ENCODE measurements around the gene CAMK2D.
"Not testable (repeated sequence)": the region's sequence is repeated elsewhere in the genome, so short reads cannot be mapped to it uniquely, and the experiment has no call there.

Gene CAMK2D

DNA sequence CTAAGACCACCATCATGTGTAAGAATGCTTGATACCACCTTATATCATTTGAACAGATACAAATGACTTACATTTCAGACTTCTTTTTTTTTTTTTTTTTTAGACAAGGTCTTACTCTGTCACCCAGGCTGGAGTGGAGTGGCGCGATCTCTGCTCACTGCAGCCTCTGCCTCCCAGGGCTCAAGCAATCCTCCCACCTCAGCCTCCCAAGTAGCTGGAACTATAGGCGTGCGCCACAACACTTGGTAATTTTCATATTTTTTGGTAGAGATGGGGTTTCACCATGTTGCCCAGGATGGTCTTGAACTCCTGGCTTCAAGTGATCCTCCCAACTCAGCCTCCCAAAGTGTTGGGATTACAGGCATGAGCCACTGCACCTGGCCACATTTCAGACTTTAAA lies 76.4 kb downstream of the CAMK2D start:
- DNase-seq (ENCODE audit: low read depth, low spot score), result not testable (repeated sequence)

DNA sequence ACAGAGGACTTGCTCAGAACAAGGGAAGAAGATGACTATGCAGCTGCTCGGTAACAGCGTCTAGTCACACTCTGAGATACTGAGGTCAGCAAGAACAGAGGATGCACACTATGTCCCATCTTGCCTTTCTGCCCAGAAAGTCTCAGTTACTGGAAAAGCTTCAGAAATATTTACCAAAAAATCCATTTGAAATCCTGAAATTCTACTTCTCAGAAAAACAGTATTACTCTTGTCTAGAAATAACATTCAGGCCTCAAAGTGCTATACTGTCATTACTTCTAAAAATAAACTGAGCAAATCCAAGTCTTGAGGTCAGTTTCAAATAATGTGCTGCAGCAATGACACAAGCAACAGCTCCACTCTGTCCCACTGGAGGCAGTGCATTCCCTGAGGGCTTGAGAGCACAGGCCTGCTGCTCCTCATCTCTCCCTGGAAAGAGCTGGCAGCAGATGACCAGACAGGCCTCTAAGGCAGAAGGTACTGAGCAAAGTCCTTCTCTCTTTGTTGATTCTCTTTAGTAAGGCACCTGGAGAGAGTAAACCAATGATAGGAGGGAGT lies 76.9 kb downstream of the CAMK2D start:
- DNase-seq (ENCODE audit: low read depth, low spot score), result peak; percentile 67

DNA sequence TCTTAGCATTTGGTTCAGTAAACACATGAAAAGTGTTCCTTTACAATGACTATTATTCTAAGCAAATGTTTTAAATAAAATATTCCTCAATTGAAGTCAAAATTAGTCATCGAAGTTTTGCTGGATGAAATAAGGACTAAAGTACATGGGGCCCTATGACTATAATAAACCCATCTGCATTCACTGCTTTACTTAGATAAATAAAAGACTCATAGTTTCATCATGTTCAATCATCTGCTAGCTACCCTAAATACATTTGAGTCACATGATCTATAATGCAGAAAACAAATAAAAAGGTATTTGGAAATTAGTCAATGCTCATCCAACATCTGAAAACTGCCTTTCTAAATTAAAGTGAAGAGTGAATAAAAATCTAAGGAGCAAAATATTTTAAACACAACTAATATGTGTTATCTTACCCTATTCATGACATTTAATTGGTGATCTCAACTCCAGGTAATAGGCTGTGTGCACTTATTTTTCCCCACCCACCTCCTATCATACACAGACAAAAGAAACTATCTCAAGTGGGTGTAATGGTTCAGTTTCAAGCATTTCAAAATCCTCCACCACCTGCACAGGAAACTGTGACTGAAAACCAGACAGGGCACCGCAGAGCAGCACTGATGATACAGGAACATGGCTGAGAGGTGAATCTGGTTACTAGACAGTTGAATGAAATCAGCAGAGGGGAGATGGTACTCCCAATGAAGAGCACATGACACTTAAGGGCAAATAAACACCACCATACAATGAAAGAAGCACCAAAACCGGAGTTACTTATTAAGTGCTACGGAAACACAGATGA lies 78.6 kb downstream of the CAMK2D start:
- DNase-seq (ENCODE audit: low read depth, low spot score), result no peak

DNA sequence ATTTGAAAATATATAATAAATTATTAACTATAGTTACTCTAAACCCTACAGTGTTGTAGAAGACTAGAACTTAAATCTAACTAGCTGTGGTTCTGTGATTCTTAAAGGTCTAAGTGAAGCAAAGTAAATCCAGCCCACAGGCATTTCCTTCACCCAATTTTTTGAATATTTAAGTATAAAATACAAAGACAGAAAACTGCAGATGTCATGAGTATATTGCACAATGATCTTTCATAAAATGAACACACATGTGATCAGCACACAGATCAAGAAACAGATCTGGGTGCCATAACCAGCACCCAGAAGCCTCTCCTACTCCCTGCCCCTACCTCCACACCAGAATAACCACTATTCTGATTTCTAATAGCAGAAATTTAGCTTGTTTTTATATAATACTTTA lies 82.9 kb downstream of the CAMK2D start:
- no peak for DNase-seq (ENCODE audit: low read depth, low spot score)

DNA sequence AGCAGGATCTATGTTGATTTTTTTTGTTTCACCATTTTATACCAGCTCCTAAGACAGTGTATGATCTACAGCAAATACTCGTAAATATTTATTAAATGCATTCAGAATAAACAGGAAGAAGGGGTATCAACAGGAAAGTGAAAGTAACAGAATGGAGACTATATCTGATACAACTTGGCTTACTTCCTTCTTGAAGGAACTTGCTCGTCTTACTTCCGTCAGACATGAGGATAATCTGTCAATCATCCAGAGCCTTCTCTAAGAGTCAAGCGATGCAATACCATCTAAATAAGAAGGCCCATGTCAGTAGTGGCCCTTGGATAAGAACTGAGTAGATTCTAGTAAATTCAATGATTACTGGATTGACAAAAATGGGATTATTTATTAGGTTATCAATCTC lies 84.2 kb downstream of the CAMK2D start:
- no peak for DNase-seq (ENCODE audit: low read depth, low spot score)

DNA sequence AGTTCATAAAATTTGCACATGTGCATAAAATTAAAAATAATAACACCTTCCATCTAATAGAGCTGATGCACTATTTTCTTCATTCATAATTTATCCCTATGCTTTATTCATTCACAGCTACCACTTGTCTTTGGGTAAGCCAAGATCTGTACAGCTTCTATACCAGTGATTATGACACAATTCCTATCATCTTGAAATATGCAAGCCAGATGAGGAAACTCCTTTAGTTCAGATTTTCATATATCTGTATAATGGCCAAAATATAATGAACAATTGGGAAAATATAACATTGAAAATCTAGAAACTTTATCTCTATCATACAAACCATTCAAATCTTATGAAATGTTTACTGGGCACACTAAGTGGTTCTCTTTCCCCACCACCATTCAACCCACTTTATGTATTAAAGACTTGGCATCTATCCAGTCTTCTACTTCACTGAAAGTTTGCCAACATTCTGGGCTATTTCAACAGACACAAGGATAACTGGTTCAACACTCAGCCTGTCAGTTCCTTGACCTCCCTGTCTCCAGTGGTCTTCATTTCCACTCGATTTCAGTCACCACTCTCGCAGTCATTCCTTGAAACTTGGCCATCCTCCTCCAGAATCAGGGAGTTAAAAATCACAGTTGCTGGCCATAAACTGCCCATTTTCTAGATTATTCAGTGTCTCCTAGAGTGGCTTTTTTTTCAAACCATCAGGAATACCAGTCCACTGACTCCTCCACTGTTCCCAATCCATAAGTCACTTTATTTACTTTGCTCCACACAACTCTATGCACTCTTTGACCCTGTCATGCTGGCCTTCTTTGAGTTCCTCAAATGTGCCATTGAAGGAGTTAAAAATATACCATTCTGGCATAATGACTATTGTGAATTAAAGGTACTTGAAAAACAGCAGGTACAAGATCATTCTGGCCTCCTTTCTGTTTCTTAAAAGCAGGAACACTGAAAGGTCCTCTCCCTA lies 85.5 kb downstream of the CAMK2D start:
- no peak for DNase-seq (ENCODE audit: low read depth, low spot score)

DNA sequence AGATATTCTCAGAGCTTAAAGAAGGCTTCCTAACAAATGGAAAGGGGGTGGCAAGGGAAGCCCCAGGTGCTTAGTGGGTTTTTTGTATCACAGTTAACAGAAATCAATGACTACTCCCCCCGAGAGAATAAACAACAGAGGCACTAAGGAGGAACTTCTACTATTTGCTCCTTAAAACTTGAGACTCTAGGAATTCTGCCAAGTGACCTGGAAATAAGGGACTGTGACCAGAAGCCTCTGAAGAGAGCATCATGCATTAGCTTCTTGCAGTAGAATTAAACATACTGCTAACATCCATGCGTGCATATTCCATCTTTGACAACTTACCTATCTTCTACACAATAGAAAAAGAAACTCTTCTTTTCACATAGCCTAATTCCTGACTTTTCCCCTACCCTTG lies 86.8 kb downstream of the CAMK2D start:
- no peak for DNase-seq (ENCODE audit: low read depth, low spot score)

DNA sequence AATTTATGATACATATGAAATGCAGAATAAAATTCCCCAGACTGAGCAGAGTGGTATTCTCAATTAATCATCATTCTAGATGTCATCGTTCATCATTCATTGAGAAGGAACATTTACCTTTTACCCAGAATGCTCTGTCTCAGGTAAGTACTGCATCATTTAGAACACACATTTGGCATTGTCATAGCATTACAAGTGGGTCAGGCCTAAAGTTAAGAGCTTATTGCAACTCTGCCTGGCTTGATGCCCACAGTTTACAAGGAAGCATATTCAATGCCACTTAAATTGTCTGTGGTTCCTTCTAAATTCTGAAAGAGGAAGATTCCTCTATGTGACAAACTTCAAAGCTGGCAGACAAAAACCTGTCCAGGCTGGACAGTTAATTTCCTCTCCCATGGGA lies 87.3 kb downstream of the CAMK2D start:
- DNase-seq (ENCODE audit: low read depth, low spot score), result no peak

DNA sequence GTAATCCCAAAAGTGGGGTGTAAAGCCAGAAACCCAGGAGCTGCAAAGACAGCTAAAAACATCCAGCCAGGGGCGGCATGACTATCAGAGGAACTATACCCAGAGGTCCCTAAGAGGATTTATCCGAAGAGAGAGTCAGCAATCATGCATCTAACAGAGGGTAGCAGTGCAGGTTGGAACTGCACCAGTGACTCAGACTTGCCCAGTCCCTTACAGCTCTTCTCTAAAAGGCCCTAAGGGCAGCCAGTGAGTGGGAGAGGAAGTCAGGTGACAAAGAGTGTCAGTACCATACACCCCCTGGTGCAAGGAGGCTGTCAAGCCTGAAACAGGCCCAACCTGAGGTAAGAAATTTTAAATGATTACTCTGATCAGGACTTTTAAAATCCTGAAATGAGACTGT lies 88.1 kb downstream of the CAMK2D start:
- DNase-seq (ENCODE audit: low read depth, low spot score), result peak; percentile 75

DNA sequence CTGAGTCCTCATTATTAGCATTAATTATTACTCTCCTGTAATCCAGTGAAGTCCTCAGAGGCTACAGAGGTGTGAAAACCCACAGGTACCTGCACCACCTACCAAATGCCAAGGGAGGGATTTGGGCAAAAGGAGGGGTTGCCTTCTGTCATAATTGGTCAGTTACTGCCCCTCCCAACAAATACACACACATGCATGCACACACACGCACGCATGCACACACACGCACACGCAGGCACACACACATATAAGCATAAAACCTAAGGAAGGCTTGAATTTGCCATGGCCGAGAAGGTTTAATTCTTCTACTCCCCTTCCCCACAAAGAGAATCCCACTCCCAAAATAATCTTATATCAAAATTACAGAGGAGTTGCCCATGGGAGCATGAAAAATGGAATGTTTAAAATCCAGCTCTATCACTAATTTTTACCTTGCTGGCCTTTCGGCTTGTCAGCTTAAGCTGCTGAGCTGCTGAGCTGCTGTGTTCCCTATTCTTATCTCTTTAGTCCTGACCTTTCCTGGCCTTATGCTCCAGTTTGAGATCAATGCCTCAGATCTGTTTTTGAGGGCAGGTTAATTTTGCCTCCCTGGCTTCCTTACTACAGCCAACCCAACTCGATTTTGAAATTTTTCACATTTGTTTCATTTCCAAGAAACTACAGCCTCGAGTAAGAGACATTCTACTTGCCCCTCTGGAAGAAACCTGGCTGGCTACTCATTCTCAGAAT lies 95.0 kb downstream of the CAMK2D start:
- DNase-seq (ENCODE audit: low read depth, low spot score), result no peak

DNA sequence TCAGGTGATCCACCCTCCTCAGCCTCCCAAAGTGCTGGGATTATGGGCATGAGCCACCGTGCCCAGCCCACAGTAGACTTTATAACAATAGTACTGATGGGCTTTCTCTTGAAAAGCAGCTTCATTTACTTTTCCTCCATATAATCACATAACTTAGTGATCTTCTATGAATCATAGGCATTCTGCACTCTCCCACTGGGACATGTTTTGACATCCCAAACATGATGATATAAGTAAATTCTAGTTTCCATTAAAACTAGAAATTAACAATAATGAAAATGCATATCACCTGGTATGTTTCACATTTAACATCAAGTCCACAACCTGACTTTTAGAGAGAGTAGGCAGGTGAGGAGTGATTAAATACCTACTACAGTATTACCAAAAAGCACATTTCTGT lies 96.5 kb downstream of the CAMK2D start:
- no peak for DNase-seq (ENCODE audit: low read depth, low spot score)

DNA sequence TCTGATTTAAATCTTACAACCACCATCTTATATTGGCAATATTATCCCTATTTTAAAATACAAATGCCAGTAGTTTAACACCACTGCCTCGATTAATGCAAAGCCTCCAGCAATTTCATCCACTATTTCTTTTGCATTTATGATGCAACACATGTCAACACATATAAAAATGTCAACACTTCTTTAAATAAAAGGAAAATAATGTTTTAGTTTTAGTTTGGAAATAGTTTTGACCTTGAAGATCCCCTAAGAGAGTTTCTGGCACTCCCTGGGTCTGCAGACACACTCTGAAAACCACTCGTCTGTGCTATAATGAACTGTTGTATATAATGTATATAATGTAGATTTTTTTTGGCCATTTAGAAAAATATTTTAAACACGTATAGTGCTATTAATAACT lies 99.0 kb downstream of the CAMK2D start:
- no peak for DNase-seq (ENCODE audit: low read depth, low spot score)

DNA sequence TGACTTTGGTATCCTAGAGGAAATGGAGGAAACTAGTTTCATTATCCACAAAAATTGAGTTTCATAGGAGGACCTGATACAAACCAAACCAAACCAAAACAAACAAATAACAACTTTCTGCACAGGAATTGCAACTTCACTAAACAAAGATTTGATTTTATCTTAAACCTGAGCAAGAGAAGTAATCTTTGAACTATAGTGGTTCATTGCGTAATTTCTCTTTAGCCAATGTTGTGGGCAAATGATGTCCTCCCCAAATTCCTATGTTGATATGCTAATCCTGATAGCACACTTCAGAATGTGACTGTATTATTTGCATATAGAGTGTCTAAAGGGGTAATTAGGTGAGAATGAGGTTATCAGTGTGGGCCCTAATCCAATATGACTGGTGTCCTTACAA lies 102.4 kb downstream of the CAMK2D start:
- no peak for DNase-seq (ENCODE audit: low read depth, low spot score)

DNA sequence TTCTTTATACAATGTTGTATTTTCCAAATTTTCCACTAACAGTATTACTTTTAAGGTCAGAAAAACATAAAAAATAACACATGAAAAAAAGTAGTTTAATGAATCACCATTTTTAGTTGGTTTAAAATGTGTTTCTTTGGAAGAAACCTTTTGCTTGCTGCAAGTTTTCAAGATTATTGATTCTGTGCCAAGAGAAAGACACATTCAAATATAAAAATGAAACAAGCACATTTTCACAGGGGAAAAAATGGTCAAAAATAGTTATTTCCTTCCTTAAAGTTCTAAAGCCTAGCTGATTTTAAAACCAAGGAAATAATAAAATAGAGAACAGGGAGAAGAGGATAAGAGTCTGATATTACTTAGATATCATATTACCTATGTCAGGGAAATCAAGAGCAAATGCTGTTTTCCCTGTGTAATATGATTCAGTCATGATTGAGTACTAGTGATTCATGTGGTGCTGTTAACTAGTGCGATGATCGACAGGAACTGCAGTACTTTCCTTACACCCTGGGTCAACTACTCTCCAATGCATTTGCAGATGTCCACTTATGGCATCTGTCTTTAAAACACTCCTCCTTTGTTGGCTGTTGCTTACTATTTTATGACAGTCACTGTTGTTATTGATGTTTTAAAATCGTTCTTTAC lies 103.8 kb downstream of the CAMK2D start:
- DNase-seq (ENCODE audit: low read depth, low spot score), result no peak

DNA sequence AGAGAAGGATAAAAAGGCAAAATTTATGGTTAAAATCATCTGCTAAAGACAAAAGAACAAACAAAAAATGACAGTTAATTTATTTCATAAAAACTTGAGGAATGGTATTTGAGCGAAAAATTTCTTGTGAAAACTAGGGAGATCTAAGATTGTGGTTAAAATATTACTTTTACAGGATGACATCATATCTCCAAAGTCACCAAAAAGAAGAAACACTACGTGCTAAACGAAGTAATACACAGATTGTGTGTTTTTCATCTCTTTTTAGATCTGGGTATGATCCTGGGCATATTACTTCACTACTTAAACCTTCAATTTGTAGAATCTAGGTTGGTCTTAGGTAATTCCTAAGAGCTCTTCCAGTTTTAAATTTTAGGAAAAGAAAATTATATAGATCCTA lies 107.7 kb downstream of the CAMK2D start:
- no peak for DNase-seq (ENCODE audit: low read depth, low spot score)

DNA sequence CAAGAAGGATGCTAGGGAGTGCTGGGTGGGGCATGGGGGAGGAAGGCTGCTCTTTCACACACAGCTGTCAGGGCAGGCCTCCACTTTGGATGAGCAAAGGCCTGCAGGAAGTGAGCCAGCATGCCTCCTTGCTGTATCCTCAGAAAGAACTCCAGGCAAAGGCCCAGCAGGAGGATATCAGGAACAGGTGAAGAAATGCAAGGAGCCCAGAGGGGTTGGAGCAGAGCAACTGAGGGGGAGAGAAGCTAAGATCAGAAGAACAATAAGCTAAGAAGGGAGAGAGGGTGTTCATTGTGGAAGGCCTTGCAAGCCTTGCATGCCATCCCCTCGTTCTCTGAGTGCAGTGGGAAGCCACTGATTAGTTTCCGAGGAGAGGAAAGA lies 115.1 kb downstream of the CAMK2D start:
- peak; percentile 86 for DNase-seq (ENCODE audit: low read depth, low spot score)

DNA sequence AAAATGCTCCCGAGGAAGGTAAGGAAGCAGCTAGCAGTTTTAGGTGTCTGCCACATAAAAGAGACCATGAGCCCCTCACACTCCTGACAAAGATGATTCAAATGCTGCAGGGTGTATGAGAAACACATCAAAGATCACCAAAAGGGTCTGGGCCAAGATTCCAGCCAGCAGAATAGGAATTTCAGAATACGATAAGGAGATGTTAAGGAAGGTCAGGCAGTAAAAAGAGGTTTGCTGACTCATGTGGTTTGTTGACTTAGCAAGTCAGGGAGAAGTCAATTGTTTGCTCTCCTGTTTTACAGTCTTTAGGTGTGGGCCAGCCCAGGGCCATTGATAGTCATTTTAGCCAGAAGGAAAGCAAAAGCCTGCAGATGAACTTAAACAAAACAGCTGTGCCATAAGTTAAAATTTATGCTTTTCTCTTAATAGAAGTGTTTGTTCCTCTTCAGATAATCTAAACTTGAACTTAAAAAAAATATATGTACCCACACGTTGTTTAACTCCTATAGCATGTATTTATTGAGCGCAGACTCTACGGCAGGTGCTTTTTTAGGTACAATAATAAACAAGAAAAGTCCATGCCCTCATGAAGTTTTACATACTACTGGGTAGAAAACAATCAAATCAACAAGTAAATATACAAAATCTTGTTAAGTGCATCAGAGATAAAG lies 115.6 kb downstream of the CAMK2D start:
- DNase-seq (ENCODE audit: low read depth, low spot score), result peak; percentile 83

DNA sequence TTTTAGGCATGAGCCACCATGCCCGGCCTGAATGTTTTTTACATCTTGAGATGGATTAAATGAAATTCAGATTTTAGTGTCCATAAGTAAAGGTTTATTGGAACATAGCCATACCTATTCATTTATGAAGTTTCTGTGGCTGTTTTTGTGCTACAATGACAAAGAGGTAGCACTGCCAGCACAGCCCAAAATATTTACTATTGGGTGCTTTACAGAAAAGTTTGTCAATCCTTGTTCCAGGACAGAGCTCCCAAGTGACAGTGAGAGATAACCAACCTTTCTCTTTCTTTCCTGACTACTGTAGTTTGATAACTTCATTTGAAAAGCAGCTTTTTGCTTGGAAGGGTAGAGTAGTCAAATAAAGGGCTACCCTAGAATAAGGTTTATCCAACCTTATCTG lies 116.2 kb downstream of the CAMK2D start:
- DNase-seq (ENCODE audit: low read depth, low spot score), result no peak

DNA sequence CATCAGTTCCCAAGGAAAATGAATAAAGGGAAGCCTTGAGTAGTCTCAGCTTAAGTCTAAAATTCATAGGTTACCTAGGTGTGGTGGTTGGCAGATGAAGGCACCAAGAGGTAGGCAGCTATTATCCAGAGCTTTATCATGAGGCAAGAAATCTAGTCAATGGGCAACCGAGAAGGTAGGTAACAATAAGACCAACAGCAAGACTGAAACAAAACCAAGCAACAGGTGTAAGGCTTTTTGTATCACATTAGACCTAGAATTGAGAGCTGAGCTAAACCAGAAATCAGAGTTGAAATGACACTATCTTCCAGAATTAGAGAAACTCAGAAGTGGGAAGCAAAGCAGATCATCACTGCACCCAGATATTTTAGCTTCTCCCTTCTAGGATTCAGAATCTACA lies 117.1 kb downstream of the CAMK2D start:
- DNase-seq (ENCODE audit: low read depth, low spot score), result no peak

DNA sequence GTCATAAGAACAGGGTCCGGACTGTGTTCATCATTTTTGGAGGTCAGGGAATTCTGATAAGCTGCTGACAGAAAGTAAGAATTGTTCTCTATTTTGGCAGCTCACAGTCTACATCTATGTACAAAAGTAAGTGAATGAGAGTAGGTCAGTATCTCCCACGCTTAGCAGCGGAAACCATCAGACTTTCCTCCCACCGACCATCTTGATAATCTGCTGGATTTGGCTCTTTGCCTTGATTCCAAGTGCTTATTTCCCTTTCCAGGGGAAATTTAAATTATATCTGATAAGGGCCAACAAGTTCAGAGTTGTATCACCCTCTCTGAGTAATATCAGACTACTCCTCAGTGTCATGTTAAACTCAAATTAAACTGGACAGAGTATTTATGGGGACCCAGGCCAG lies 118.0 kb downstream of the CAMK2D start:
- DNase-seq (ENCODE audit: low read depth, low spot score), result no peak

DNA sequence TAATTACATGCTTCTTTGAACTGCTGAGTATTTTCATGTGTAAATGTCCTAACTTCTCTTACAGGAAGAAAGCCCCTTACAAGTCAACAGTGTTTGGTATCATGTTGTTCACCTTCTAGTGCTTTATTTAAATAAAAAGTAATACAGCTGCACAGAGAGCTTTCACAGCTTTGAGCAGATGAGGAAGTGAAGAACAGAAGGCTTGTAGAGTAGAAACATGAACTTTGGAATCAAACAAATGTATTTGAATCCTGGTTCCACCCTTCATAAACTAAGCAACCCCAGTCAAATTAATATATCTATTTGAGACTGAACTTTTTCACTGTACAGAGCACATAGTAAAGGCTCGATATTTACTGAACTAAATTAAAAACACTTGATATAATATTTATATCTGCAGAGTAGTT lies 120.5 kb downstream of the CAMK2D start:
- no peak for DNase-seq (ENCODE audit: low read depth, low spot score)

Data from ELF-1 (cell line).